ENCODE measurements around the gene NEDD9.

The NEDD9 gene

GRCh38 chr6:11163932-11164331, 68.5 kb downstream of the NEDD9 start:
- no peak overlapping the region for H3K4me3 ChIP-seq (ENCODE audit: low read depth, low read length)
- in situ Hi-C loops (cut with HindIII; ENCODE audit: low sequenced_read_pairs), result no loop called here
- no peak for DNase-seq (ENCODE audit: low read depth)
- TF ChIP-seq CTCF (IDR thresholded peaks at IDR 0.05; ENCODE audit: low read depth, low read length, missing control alignments), result no peak

GRCh38 chr6:11162262-11162661, 70.2 kb downstream of the NEDD9 start:
- no peak for DNase-seq (ENCODE audit: low read depth)
- H3K4me3 ChIP-seq (ENCODE audit: low read depth, low read length), result no peak overlapping the region
- no peak for TF ChIP-seq CTCF (IDR thresholded peaks at IDR 0.05; ENCODE audit: low read depth, low read length, missing control alignments)
- in situ Hi-C loops (cut with HindIII; ENCODE audit: low sequenced_read_pairs), result no loop called here

GRCh38 chr6:11161031-11161956, 71.2 kb downstream of the NEDD9 start:
- DNase-seq (ENCODE audit: low read depth), result peak; percentile 35
- H3K4me3 ChIP-seq (ENCODE audit: low read depth, low read length), result no peak overlapping the region
- in situ Hi-C loops (cut with HindIII; ENCODE audit: low sequenced_read_pairs), result no loop called here
- TF ChIP-seq CTCF (IDR thresholded peaks at IDR 0.05; ENCODE audit: low read depth, low read length, missing control alignments), result no peak

GRCh38 chr6:11160199-11160598, 72.3 kb downstream of the NEDD9 start:
- no peak overlapping the region for H3K4me3 ChIP-seq (ENCODE audit: low read depth, low read length)
- in situ Hi-C loops (cut with HindIII; ENCODE audit: low sequenced_read_pairs), result no loop called here
- no peak for DNase-seq (ENCODE audit: low read depth)
- TF ChIP-seq CTCF (IDR thresholded peaks at IDR 0.05; ENCODE audit: low read depth, low read length, missing control alignments), result no peak

GRCh38 chr6:11155589-11155988, 76.9 kb downstream of the NEDD9 start:
- no peak overlapping the region for H3K4me3 ChIP-seq (ENCODE audit: low read depth, low read length)
- DNase-seq (ENCODE audit: low read depth), result no peak
- no peak for TF ChIP-seq CTCF (IDR thresholded peaks at IDR 0.05; ENCODE audit: low read depth, low read length, missing control alignments)
- in situ Hi-C loops (cut with HindIII; ENCODE audit: low sequenced_read_pairs), result no loop called here

- no peak for TF ChIP-seq CTCF (IDR thresholded peaks at IDR 0.05; ENCODE audit: low read depth, low read length, missing control alignments)
- no peak for DNase-seq (ENCODE audit: low read depth)
- H3K4me3 ChIP-seq (ENCODE audit: low read depth, low read length), result no peak overlapping the region
- in situ Hi-C loops (cut with HindIII; ENCODE audit: low sequenced_read_pairs), result no loop called here
Observed at GRCh38 chr6:11153447-11153846, 79.0 kb downstream of the NEDD9 start.
